Jurkat, Clone E6-1 (cell line): ENCODE measurements around the gene DCDC2.
A peak's percentile ranks its signal among the peaks of the same experiment; 100 is the strongest.
"Not testable (repeated sequence)": the region's sequence is repeated elsewhere in the genome, so short reads cannot be mapped to it uniquely, and the experiment has no call there.

Experiments used
- DNase-seq: peaks from one replicate; pipeline ENCODE4 v3.0.0-alpha.2; 2011; ENCODE audit warnings: low read depth, low spot score
- H3K4me3 ChIP-seq: 2 replicates; pipeline ENCODE4 v1.5.1; 2011; ENCODE audit warnings: mild to moderate bottlenecking, low read length, control low read depth, moderate library complexity

Gene DCDC2

GRCh38 chr6:24233813-24234442 lies 123.9 kb downstream of the DCDC2 start:
- no peak for DNase-seq
- H3K4me3 ChIP-seq, result no peak overlapping the region

GRCh38 chr6:24231438-24231977 lies 126.4 kb downstream of the DCDC2 start:
- H3K4me3 ChIP-seq, result no peak overlapping the region
- DNase-seq, result no peak

GRCh38 chr6:24229696-24230405 lies 128.0 kb downstream of the DCDC2 start:
- no peak overlapping the region for H3K4me3 ChIP-seq
- no peak for DNase-seq

GRCh38 chr6:24228681-24229255 lies 129.1 kb downstream of the DCDC2 start:
- no peak overlapping the region for H3K4me3 ChIP-seq
- DNase-seq, result no peak

GRCh38 chr6:24228123-24228522 lies 129.7 kb downstream of the DCDC2 start:
- no peak for DNase-seq
- H3K4me3 ChIP-seq, result no peak overlapping the region

GRCh38 chr6:24227556-24227955 lies 130.3 kb downstream of the DCDC2 start:
- no peak overlapping the region for H3K4me3 ChIP-seq
- DNase-seq, result no peak

- H3K4me3 ChIP-seq, result no peak overlapping the region
Measured at GRCh38 chr6:24226541-24226940, 131.3 kb downstream of the DCDC2 start.

GRCh38 chr6:24225838-24226237 lies 132.0 kb downstream of the DCDC2 start:
- no peak for DNase-seq

More at GRCh38 chr6:24226541-24226940, 131.3 kb downstream of the DCDC2 start:
- no peak for DNase-seq

GRCh38 chr6:24223115-24223919 lies 134.5 kb downstream of the DCDC2 start:
- no peak for DNase-seq
- H3K4me3 ChIP-seq, result no peak overlapping the region

More at GRCh38 chr6:24225838-24226237, 132.0 kb downstream of the DCDC2 start:
- H3K4me3 ChIP-seq, result no peak overlapping the region

GRCh38 chr6:24219670-24220069 lies 138.2 kb downstream of the DCDC2 start:
- H3K4me3 ChIP-seq, result no peak overlapping the region

GRCh38 chr6:24214984-24215383 lies 142.9 kb downstream of the DCDC2 start:
- DNase-seq, result no peak
- H3K4me3 ChIP-seq, result no peak overlapping the region

More at GRCh38 chr6:24219670-24220069, 138.2 kb downstream of the DCDC2 start:
- DNase-seq, result no peak

GRCh38 chr6:24207413-24207812 lies 150.4 kb downstream of the DCDC2 start:
- no peak overlapping the region for H3K4me3 ChIP-seq
- no peak for DNase-seq

- peak; percentile 48 for DNase-seq
- no peak overlapping the region for H3K4me3 ChIP-seq
Measured at GRCh38 chr6:24205020-24205492, 152.8 kb downstream of the DCDC2 start.

GRCh38 chr6:24204113-24204512 lies 153.7 kb downstream of the DCDC2 start:
- not testable (repeated sequence) for H3K4me3 ChIP-seq

GRCh38 chr6:24197892-24198291 lies 160.0 kb downstream of the DCDC2 start:
- DNase-seq, result no peak
- H3K4me3 ChIP-seq, result no peak overlapping the region

More at GRCh38 chr6:24204113-24204512, 153.7 kb downstream of the DCDC2 start:
- DNase-seq, result not testable (repeated sequence)

GRCh38 chr6:24195836-24196597 lies 161.8 kb downstream of the DCDC2 start:
- no peak overlapping the region for H3K4me3 ChIP-seq
- DNase-seq, result no peak

GRCh38 chr6:24194978-24195700 lies 162.7 kb downstream of the DCDC2 start:
- DNase-seq, result no peak
- no peak overlapping the region for H3K4me3 ChIP-seq

GRCh38 chr6:24193364-24193763 lies 164.5 kb downstream of the DCDC2 start:
- no peak overlapping the region for H3K4me3 ChIP-seq
- no peak for DNase-seq
